Mesendoderm (in vitro differentiated cells): ENCODE data around the gene NUBP2.

Experiments
- DNase-seq: peaks from one replicate; pipeline ENCODE4 v3.0.0; 2013
- H2AK5ac ChIP-seq: 2 replicates; pipeline ENCODE4 v1.6.1; 2013; ENCODE audit warnings: low read length, inconsistent platforms
- H2BK120ac ChIP-seq: 2 replicates; pipeline ENCODE4 v1.6.1; 2013; ENCODE audit warnings: low read depth, mild to moderate bottlenecking, low read length, moderate library complexity, mixed read lengths
- H2BK15ac ChIP-seq: replicated peaks from 2 replicates; pipeline ENCODE4 v1.6.1; 2013; ENCODE audit warnings: low read depth, mild to moderate bottlenecking, moderate library complexity
- H2BK5ac ChIP-seq: 2 replicates; pipeline ENCODE4 v1.6.1; 2013; ENCODE audit warnings: low read length, inconsistent platforms
- H3K18ac ChIP-seq: 2 replicates; pipeline ENCODE4 v1.6.1; 2013; ENCODE audit warnings: mild to moderate bottlenecking, low read length, mixed read lengths
- H3K23ac ChIP-seq: one replicate; pipeline ENCODE4 v1.6.1; 2013; ENCODE audit warnings: low read length
- H3K27ac ChIP-seq: 2 replicates; pipeline ENCODE4 v1.5.1; 2013; ENCODE audit warnings: low read depth, mild to moderate bottlenecking, inconsistent platforms, low read length, moderate library complexity
- H3K27me3 ChIP-seq: 2 replicates; pipeline ENCODE4 v1.6.1; 2013; ENCODE audit warnings: low read length, control low read depth, mild to moderate bottlenecking, inconsistent platforms; ENCODE audit not compliant: insufficient read depth, poor library complexity
- H3K36me3 ChIP-seq: 2 replicates; pipeline ENCODE4 v1.6.1; 2013; ENCODE audit warnings: low read length, inconsistent platforms; ENCODE audit not compliant: control insufficient read depth, insufficient read depth
- H3K4ac ChIP-seq: one replicate; pipeline ENCODE4 v1.6.1; 2013; ENCODE audit warnings: low read depth, mild to moderate bottlenecking, low read length, moderate library complexity
- H3K4me1 ChIP-seq: 2 replicates; pipeline ENCODE4 v1.6.1; 2013; ENCODE audit warnings: low read depth, low read length, inconsistent platforms; ENCODE audit not compliant: control insufficient read depth
- H3K4me2 ChIP-seq: 2 replicates; pipeline ENCODE4 v1.6.1; 2013; ENCODE audit warnings: low read length
- H3K4me3 ChIP-seq: 2 replicates; pipeline ENCODE4 v1.5.1; 2013; ENCODE audit warnings: mild to moderate bottlenecking, low read length
- H3K56ac ChIP-seq: one replicate; pipeline ENCODE4 v1.6.1; 2013; ENCODE audit warnings: low read length
- H3K79me1 ChIP-seq: 2 replicates; pipeline ENCODE4 v1.6.1; 2013; ENCODE audit warnings: low read length, inconsistent platforms
- H3K79me2 ChIP-seq: 2 replicates; pipeline ENCODE4 v1.6.1; 2013; ENCODE audit warnings: mild to moderate bottlenecking, low read length; ENCODE audit not compliant: control insufficient read depth, insufficient read depth
- H3K9ac ChIP-seq: 2 replicates; pipeline ENCODE4 v1.6.1; 2013; ENCODE audit warnings: low read length, inconsistent platforms
- H4K5ac ChIP-seq: one replicate; pipeline ENCODE4 v1.6.1; 2013; ENCODE audit warnings: low read length
- H4K8ac ChIP-seq: one replicate; pipeline ENCODE4 v1.6.1; 2013; ENCODE audit warnings: low read depth, mild to moderate bottlenecking, control low read depth, low read length, moderate library complexity
- WGBS: extraction: QIAGEN DNeasy Blood & Tissue Kit; methylation state at CpG from one replicate; pipeline ENCODE4 v1.1.7; 2013; ENCODE audit warnings: low lambda C conversion rate, missing lambda C conversion rate; ENCODE audit not compliant: insufficient coverage; ENCODE audit errors: extremely low coverage; 5-methylcytosine and 5-hydroxymethylcytosine counted together

The NUBP2 gene

DNA sequence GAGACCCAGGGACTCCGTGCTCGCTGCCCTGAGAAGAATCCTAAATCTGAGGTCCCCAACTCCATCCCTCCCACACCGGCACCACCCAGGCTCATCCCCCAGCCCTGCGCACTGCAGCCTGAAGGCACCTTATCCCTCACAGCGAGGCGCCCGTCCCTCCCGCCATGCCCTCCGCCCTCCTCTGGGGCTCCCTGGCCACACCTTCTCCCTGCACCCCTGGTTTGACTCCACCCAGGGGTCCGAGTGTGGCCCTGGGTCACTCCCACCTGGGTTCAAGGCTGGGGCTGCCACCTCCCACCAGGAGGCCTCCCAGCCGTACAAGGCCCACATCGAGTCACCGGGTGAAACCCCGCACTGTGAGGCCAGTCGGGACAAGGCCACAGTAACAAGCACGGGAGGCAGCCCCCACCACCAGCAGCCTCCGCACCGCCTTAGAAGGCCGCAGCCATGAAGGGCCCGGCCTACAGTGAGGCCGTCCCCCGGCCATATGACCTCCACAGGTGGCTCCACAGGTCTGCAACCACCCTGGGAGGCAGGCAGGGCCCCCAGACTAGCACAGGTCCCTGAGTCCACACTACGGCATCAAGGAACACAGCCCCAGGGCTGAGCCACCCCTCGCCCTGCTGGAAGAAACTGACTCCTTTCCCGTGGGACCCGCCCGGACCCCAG, 35.6 kb downstream of the NUBP2 start:
- no peak overlapping the region for H3K56ac ChIP-seq
- no peak overlapping the region for H4K5ac ChIP-seq
- H3K4ac ChIP-seq, result no peak overlapping the region
- no peak overlapping the region for H3K27ac ChIP-seq
- no peak overlapping the region for H4K8ac ChIP-seq
- H3K4me2 ChIP-seq, result no peak overlapping the region
- no peak overlapping the region for H2BK5ac ChIP-seq
- no peak overlapping the region for H3K18ac ChIP-seq
- no peak overlapping the region for H2BK120ac ChIP-seq
- no peak overlapping the region for H3K4me3 ChIP-seq
- no peaks in the 10 kb centered on the region for H3K4me1 ChIP-seq
- H2BK15ac ChIP-seq, result no peak overlapping the region
- H3K23ac ChIP-seq, result no peak overlapping the region
- no CpG with 5 or more reads among the region's 27 CpGs for WGBS
- DNase-seq, result no peak
- no peaks in the 10 kb centered on the region for H3K79me1 ChIP-seq
- H3K36me3 ChIP-seq, result no peaks in the 10 kb centered on the region
- H3K27me3 ChIP-seq, result no peaks in the 10 kb centered on the region
- H3K79me2 ChIP-seq, result no peaks in the 10 kb centered on the region
- H2AK5ac ChIP-seq, result no peak overlapping the region
- no peak overlapping the region for H3K9ac ChIP-seq

- Histone ChIP-seq H3K27ac (no peak overlapping the region), H3K79me2 (no peaks in the 10 kb centered on the region), H3K4me2 (no peak overlapping the region), H4K5ac (no peak overlapping the region), H3K56ac (no peak overlapping the region), H3K4me3 (no peak overlapping the region), H3K4me1 (no peaks in the 10 kb centered on the region), H4K8ac (no peak overlapping the region), H2BK120ac (no peak overlapping the region), H3K4ac (no peak overlapping the region), H2BK15ac (no peak overlapping the region), H3K79me1 (no peaks in the 10 kb centered on the region), H2BK5ac (no peak overlapping the region), H3K23ac (no peak overlapping the region), H3K27me3 (no peaks in the 10 kb centered on the region), H2AK5ac (no peak overlapping the region), H3K36me3 (no peaks in the 10 kb centered on the region), H3K9ac (no peak overlapping the region), H3K18ac (no peak overlapping the region)
- DNase-seq, result no peak
- WGBS, result no CpG with 5 or more reads among the region's 35 CpGs
Measured at GRCh38 chr16:1818873-1819525, 36.2 kb downstream of the NUBP2 start.

- H3K27ac ChIP-seq, result no peak overlapping the region
- no peak overlapping the region for H3K4me2 ChIP-seq
- no peak overlapping the region for H3K18ac ChIP-seq
- H4K8ac ChIP-seq, result no peak overlapping the region
- DNase-seq, result no peak
- no CpG with 5 or more reads among the region's 15 CpGs for WGBS
- no peaks in the 10 kb centered on the region for H3K79me1 ChIP-seq
- no peak overlapping the region for H3K23ac ChIP-seq
- no peak overlapping the region for H2AK5ac ChIP-seq
- H3K4me3 ChIP-seq, result no peak overlapping the region
- no peaks in the 10 kb centered on the region for H3K36me3 ChIP-seq
- no peak overlapping the region for H2BK120ac ChIP-seq
- no peaks in the 10 kb centered on the region for H3K27me3 ChIP-seq
- H3K79me2 ChIP-seq, result no peaks in the 10 kb centered on the region
- no peak overlapping the region for H4K5ac ChIP-seq
- H3K4me1 ChIP-seq, result no peaks in the 10 kb centered on the region
- no peak overlapping the region for H2BK15ac ChIP-seq
- H3K56ac ChIP-seq, result no peak overlapping the region
- H3K4ac ChIP-seq, result no peak overlapping the region
- no peak overlapping the region for H2BK5ac ChIP-seq
- H3K9ac ChIP-seq, result no peak overlapping the region
Measured at GRCh38 chr16:1819611-1820010, 36.9 kb downstream of the NUBP2 start.

DNA sequence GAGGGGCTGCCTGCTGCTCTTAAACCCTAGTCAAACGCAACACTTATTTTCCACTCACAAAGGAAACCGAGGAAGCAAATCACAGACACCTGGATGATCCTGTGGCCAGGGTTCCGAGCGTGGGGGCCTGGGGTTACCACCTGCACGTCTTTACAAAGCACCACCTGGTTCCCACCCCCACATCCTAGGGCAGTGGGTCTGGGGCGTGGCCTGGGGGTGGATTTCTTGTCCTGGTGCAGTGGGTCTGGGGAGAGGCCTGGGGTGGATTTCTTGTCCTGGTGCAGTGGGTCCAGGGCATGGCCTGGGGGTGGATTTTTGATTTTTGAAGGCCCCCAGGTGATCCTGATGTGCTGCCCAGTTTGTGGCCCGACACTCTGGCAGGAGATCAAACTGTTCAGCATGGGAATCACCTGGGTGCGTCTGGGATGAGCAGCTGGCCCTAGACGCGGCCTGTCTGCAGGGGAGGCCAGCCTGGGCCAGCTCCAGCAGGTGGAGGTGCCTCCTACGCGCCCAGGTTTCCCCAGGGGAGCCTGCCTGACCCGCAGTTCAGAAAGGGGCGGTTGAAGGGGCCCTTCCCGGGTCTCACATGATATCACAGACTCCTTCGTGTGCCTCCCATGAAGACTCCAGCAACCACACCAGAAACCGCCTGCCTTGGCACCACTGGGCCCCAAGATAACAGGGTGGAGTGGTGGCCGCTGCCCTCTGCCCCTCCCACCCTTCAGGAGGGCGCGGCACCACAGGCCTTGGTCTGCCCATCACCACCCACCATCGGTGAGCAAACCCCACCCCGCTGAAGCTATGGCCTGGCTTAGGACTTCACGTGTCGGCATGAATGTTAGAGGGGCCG, 37.6 kb downstream of the NUBP2 start:
- no peak overlapping the region for H3K4ac ChIP-seq
- no peaks in the 10 kb centered on the region for H3K27me3 ChIP-seq
- H3K79me1 ChIP-seq, result no peaks in the 10 kb centered on the region
- H3K27ac ChIP-seq, result no peak overlapping the region
- no peaks in the 10 kb centered on the region for H3K79me2 ChIP-seq
- no peak overlapping the region for H3K4me3 ChIP-seq
- H3K36me3 ChIP-seq, result no peaks in the 10 kb centered on the region
- H3K4me2 ChIP-seq, result no peak overlapping the region
- no CpG with 5 or more reads among the region's 25 CpGs for WGBS
- no peak overlapping the region for H3K56ac ChIP-seq
- no peak overlapping the region for H4K5ac ChIP-seq
- no peak overlapping the region for H2BK120ac ChIP-seq
- H2BK15ac ChIP-seq, result no peak overlapping the region
- no peak overlapping the region for H2AK5ac ChIP-seq
- no peaks in the 10 kb centered on the region for H3K4me1 ChIP-seq
- DNase-seq, result no peak
- H3K9ac ChIP-seq, result no peak overlapping the region
- H2BK5ac ChIP-seq, result no peak overlapping the region
- H4K8ac ChIP-seq, result no peak overlapping the region
- no peak overlapping the region for H3K18ac ChIP-seq
- no peak overlapping the region for H3K23ac ChIP-seq

DNA sequence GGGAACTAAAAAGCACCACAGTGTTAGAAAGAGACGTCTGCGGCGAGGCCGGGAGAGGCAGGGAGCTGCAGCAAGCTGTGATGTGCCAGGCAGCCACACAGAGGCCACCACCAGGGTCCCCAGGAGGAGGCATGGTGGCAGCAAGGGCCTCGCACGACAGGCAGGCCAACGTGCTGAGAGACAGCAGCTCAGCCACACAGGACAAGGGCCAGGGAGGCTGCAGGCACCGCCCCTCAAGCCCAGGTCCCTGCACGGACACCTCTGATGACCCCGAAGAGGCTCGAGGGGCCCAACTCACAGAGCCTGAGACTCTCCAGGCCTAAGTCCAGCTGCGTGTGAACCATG, 38.2 kb downstream of the NUBP2 start:
- H2BK120ac ChIP-seq, result no peak overlapping the region
- H3K79me2 ChIP-seq, result no peaks in the 10 kb centered on the region
- H3K27ac ChIP-seq, result no peak overlapping the region
- no peaks in the 10 kb centered on the region for H3K36me3 ChIP-seq
- no peak for DNase-seq
- H3K23ac ChIP-seq, result no peak overlapping the region
- no peaks in the 10 kb centered on the region for H3K4me1 ChIP-seq
- no peak overlapping the region for H3K4me3 ChIP-seq
- H2BK5ac ChIP-seq, result no peak overlapping the region
- no peaks in the 10 kb centered on the region for H3K27me3 ChIP-seq
- no peak overlapping the region for H3K9ac ChIP-seq
- no peaks in the 10 kb centered on the region for H3K79me1 ChIP-seq
- WGBS, result no CpG with 5 or more reads among the region's 12 CpGs
- no peak overlapping the region for H2BK15ac ChIP-seq
- H4K5ac ChIP-seq, result no peak overlapping the region
- H4K8ac ChIP-seq, result no peak overlapping the region
- no peak overlapping the region for H2AK5ac ChIP-seq
- no peak overlapping the region for H3K18ac ChIP-seq
- H3K4me2 ChIP-seq, result no peak overlapping the region
- no peak overlapping the region for H3K4ac ChIP-seq
- H3K56ac ChIP-seq, result no peak overlapping the region
